ENCODE data around the gene HOXD12. TPM values are rescaled to one million over a fixed set of nuclear protein-coding genes. Genes with fewer than 3 reads are reported as not detected.

Gene HOXD12
- total and polyA plus RNA-seq, 2 experiments from 2014 or later: not detected

DNA sequence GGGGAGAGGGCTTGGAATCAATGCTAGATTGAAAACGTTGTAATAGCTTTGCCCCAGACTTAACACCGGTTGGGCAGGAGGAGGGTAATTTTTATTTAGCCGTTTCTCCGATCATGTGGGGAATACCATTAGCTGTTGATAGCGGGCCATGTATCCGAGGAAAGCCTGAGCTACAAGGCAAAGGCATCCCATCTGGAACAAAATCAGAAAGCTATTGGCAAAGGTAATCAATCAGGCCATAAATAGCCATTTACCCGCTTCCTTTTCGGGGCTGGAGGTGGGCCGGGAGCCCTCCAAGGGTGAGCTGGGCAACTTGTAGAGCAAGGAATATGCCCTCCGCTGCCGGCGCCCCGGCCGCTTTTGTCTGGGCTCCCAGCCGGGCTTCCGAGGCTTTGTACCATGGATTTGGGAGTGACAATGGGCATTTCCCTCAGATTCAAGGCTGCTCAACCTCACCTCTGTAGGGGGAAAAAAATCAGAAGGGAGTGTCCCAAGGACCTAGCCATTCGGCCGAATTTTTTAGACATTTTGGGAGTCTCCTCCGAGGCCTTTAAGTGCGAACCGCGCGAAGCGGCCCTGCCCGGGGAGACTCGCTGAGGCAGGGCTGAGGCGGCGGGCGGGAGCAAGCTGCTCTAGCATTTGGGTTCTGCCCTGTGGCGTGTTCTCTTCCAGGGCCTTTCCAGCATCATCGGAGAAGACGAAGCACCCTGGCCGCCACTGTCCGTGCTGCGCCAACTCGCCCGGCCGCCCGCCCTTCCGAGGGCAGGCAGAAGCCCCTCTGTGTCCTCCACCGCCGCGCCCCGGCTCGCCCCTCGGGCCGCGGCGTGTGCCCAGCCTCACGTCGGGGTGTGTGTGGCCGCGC, 21.8 kb downstream of the HOXD12 start:
- peaks cover 10% of the 10 kb centered on the region for H3K4me1 Mint-ChIP-seq
- H3K27me3 Mint-ChIP-seq (ENCODE audit: insufficient read depth, low read depth, poor library complexity): peaks cover 99% of the 10 kb centered on the region
- H3K36me3 ChIP-seq (ENCODE audit: insufficient read depth): no peaks in the 10 kb centered on the region
- H4K20me1 ChIP-seq (replicated peaks; ENCODE audit: insufficient read depth): peaks cover 30% of the 10 kb centered on the region
- DNase-seq (ENCODE audit: low spot score) (no peak), ATAC-seq (peak; percentile 12)
- H2AFZ ChIP-seq: no peak overlapping the region
- no peaks in the 10 kb centered on the region for H3K9me2 ChIP-seq (ENCODE audit: insufficient read depth)
- H3K4me3 ChIP-seq: peak overlapping the region; percentile 53
- peaks cover 13% of the 10 kb centered on the region for H3K4me1 ChIP-seq (ENCODE audit: insufficient read depth)
- H3K4me2 ChIP-seq: peak overlapping the region; percentile 76
- H3F3A ChIP-seq (replicated peaks; ENCODE audit: low read depth): peaks cover 36% of the 10 kb centered on the region; the same call in 1 of the 2 replicates
- peaks cover 24% of the 10 kb centered on the region for H3K9me3 Mint-ChIP-seq
- H3K36me3 Mint-ChIP-seq (ENCODE audit: low read depth): peaks cover 8% of the 10 kb centered on the region; the same call in 2 of the 3 replicates
- H3K27me3 ChIP-seq (ENCODE audit: insufficient read depth): peaks cover 100% of the 10 kb centered on the region
- no peaks in the 10 kb centered on the region for H3K79me2 ChIP-seq (replicated peaks; ENCODE audit: insufficient read depth)
- no peak overlapping the region for H3K27ac Mint-ChIP-seq
- no peak overlapping the region for H3K4me3 Mint-ChIP-seq
- TF ChIP-seq NANOG (IDR thresholded peaks at IDR 0.05; ENCODE audit: borderline replicate concordance) (no peak), EZH2 (IDR thresholded peaks at IDR 0.05; ENCODE audit: low read depth, unreplicated experiment) (peak; percentile 90), EZH2phosphoT487 (IDR thresholded peaks at IDR 0.05; ENCODE audit: unreplicated experiment) (peak; percentile 85)
- H3K27ac ChIP-seq (ENCODE audit: low read depth): no peak overlapping the region

DNA sequence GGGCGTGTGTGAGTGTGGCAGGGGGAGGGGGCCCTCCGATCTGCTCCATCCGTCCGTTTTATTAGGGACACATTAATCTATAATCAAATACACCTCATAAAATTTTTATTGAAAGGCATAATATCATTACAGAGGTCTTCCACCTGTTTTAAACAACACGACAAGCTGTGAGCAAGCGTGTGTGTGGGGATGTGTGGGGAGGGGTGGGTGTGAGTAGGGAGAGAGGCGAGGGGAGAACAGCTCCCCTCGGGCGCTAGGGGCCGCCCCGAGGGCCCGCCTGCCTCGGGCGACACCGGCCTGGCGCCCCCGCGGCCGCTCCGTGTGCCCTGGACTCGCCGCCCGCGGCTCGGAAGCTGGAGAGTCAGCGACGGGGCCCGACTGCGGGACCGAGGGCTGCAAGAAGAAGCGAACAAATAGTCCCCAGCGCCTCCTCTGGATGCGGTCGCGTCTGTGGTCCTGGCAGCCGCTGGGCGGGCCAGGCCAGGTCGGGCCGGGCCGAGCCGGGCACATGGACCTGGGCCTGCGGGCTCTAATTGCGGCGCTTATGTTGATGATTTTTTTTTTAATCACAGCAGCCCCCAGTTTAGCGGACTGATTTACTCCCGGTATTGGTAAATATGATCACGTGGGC, 22.6 kb downstream of the HOXD12 start:
- Histone ChIP-seq H4K20me1 (replicated peaks; ENCODE audit: insufficient read depth) (peaks cover 31% of the 10 kb centered on the region), H3K4me2 (peak overlapping the region; percentile 76), H3K4me3 (peak overlapping the region; percentile 53), H3K9me2 (ENCODE audit: insufficient read depth) (no peaks in the 10 kb centered on the region), H3K36me3 (ENCODE audit: insufficient read depth) (no peaks in the 10 kb centered on the region), H2AFZ (peak overlapping the region; percentile 66; the same call in 1 of the 2 replicates), H3K27ac (ENCODE audit: low read depth) (no peak overlapping the region), H3K27me3 (ENCODE audit: insufficient read depth) (peaks cover 100% of the 10 kb centered on the region), H3K4me1 (ENCODE audit: insufficient read depth) (peaks cover 13% of the 10 kb centered on the region), H3K79me2 (replicated peaks; ENCODE audit: insufficient read depth) (no peaks in the 10 kb centered on the region), H3F3A (replicated peaks; ENCODE audit: low read depth) (peaks cover 38% of the 10 kb centered on the region; the same call in 1 of the 2 replicates)
- DNase-seq (ENCODE audit: low spot score): no peak
- H3K4me3 Mint-ChIP-seq: peak overlapping the region; percentile 64
- H3K9me3 Mint-ChIP-seq: peaks cover 16% of the 10 kb centered on the region
- H3K27ac Mint-ChIP-seq: no peak overlapping the region
- ATAC-seq: peak; percentile 29
- peaks cover 99% of the 10 kb centered on the region for H3K27me3 Mint-ChIP-seq (ENCODE audit: insufficient read depth, low read depth, poor library complexity)
- peaks cover 3% of the 10 kb centered on the region; the same call in 1 of the 3 replicates for H3K36me3 Mint-ChIP-seq (ENCODE audit: low read depth)
- peaks cover 12% of the 10 kb centered on the region for H3K4me1 Mint-ChIP-seq
- no peak for TF ChIP-seq ZNF462 (CRISPR knock-in tag; IDR thresholded peaks at IDR 0.05)
- no peak for TF ChIP-seq STAT1 (IDR thresholded peaks at IDR 0.05; ENCODE audit: unreplicated experiment)
- TF ChIP-seq, protein P1, sequence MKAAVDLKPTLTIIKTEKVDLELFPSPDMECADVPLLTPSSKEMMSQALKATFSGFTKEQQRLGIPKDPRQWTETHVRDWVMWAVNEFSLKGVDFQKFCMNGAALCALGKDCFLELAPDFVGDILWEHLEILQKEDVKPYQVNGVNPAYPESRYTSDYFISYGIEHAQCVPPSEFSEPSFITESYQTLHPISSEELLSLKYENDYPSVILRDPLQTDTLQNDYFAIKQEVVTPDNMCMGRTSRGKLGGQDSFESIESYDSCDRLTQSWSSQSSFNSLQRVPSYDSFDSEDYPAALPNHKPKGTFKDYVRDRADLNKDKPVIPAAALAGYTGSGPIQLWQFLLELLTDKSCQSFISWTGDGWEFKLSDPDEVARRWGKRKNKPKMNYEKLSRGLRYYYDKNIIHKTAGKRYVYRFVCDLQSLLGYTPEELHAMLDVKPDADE (IDR thresholded peaks at IDR 0.05): no peak
- no peak for TF ChIP-seq ZNF331 (CRISPR knock-in tag; IDR thresholded peaks at IDR 0.05; ENCODE audit: low read depth)
- no peak for TF ChIP-seq CREB1 (CRISPR knock-in tag; IDR thresholded peaks at IDR 0.05; ENCODE audit: low read depth)
- peak; percentile 50 for TF ChIP-seq EZH2 (IDR thresholded peaks at IDR 0.05; ENCODE audit: low read depth, unreplicated experiment)
- TF ChIP-seq, protein P2, sequence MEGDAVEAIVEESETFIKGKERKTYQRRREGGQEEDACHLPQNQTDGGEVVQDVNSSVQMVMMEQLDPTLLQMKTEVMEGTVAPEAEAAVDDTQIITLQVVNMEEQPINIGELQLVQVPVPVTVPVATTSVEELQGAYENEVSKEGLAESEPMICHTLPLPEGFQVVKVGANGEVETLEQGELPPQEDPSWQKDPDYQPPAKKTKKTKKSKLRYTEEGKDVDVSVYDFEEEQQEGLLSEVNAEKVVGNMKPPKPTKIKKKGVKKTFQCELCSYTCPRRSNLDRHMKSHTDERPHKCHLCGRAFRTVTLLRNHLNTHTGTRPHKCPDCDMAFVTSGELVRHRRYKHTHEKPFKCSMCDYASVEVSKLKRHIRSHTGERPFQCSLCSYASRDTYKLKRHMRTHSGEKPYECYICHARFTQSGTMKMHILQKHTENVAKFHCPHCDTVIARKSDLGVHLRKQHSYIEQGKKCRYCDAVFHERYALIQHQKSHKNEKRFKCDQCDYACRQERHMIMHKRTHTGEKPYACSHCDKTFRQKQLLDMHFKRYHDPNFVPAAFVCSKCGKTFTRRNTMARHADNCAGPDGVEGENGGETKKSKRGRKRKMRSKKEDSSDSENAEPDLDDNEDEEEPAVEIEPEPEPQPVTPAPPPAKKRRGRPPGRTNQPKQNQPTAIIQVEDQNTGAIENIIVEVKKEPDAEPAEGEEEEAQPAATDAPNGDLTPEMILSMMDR (conservative IDR thresholded peaks at IDR 0.05; ENCODE audit: low read depth in 2 of 2): no peak
- TF ChIP-seq ZNF114 (CRISPR knock-in tag; IDR thresholded peaks at IDR 0.05): no peak
- no peak for TF ChIP-seq POLR2AphosphoS5 (IDR thresholded peaks at IDR 0.05; ENCODE audit: low read depth)
